HG02571 (cell line): ENCODE measurements around the gene FXR2.
"Not testable (repeated sequence)": the region's sequence is repeated elsewhere in the genome, so short reads cannot be mapped to it uniquely, and the experiment has no call there.

Experiments used
- ATAC-seq: cut with Tn5 transposase; IDR thresholded peaks from one replicate; pipeline ENCODE4 v1.9.1; 2021; ENCODE audit warnings: mild to moderate bottlenecking, moderate library complexity; ENCODE audit not compliant: unreplicated experiment

Gene FXR2

DNA sequence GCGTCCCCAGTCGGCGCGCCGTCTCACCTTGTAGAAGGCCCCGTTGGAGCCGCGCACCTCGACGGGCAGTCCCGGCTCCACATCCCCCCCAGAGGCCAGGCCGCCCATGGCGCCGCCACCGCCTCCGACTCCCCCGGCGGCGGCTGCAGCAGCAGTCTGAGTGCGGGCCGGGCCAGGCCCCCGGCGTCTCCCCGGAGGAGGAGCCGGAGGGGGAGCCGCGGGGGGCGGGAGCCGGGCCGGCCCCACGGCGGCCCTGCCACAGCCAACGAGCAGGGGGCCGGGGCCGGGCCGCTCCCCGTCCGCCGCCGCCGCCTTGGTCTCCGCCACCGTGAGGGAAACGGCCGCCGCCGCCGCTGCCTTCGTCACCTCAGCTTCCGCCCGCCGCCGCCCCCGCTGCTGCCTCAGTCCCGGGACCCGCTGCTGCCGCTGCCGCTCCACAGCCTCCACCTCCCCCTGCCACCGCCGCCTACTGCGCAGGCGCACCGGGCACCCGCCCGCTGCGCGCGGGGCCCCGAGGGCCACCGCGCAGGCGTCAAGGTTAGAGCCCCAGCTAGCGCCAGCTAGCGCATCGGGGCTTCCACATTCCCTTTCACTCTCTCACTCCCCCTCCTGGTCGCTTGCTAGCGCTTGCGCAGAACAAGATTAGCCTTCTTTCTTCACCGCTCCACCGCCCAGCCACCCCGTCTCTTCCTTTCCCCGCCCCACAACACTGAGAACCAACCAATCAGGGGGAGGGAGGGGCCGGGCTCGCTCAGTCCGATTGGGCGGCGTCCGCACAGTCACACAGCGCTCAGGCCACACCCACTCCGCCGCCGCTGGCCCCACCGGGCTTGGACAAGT, at the start of gene FXR2:
Gene FXR2 (minus strand): TSS at position 473 of the 840 bp plus-strand sequence. CDS start 365 bp downstream, at position 108.
- ATAC-seq: peak; percentile 89

DNA sequence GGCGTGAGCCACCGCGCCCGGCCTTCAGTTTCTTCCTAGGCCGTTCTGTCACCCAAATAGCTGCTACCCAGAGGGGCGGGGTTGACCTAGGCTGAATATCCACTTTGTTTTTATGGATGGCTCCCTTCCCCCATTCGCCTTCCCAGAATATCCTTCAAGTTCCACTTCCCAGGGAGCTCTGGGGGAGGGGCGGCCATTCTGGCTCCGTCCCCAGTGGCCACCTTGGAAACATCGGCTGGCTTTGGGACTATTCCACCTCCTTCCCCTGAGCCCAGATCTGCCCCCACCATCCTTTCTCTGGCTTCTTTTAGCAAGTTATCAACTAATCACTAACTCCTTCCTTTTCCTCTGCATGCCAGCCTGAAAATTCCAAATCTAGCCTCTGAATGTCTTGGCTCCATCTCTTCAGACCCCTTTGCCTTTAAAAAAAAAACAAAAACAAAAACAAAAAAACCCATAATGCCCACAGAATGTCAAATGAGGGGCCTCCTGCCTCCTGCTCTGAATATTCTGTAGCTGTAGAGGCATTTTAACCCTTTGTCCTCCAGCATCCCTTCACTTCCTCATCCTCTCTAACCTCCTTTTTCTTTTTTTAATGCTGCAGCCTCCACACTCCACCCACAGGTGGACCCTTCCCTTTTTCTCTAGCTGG, 42.4 kb upstream of the FXR2 start:
- ATAC-seq: no peak

DNA sequence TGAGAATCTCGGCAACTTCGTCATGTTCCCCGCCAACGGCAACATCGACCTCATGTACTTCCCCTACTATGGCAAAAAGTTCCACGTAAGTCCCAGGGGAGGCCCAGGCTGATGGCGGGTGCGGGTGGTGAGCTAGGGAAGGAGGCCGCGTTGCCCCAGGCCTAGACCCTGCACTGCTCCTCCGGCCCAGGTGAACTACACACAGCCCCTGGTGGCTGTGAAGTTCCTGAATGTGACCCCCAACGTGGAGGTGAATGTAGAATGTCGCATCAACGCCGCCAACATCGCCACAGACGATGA, 40.8 kb upstream of the FXR2 start:
- ATAC-seq: no peak

DNA sequence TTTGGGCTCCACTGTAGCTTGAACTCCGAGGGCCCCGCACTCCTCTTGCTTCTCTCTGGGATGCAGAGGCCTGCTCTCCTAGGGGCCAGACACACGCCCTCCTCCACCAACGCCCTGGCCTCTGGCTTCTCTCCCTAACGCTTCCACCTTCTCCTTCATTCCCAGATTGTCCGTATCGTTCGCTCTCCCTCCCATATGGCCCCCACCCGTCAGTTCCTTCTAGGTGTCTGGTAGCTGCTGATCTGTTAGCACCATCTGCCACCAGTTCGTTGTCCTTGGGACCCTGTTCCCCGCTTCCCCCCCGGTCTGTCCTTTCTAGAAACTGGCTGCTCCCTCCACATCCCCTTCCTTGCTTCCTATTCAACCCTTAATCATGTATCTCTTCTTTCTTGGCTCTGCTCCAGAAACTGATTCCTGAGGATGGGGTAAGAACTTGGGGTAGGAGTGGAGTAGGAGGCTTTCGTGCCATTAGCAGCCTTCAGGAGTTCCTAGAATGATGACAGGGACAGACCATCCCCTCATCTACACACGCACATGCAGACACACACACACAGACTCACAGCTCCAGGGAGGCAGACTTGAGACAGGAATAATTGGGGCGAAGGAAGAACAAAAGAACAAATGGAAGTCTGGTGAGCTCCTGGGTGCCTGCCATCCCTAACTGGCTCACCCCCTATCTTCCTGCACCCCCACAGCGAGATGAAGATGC, 40.3 kb upstream of the FXR2 start:
- ATAC-seq: no peak

DNA sequence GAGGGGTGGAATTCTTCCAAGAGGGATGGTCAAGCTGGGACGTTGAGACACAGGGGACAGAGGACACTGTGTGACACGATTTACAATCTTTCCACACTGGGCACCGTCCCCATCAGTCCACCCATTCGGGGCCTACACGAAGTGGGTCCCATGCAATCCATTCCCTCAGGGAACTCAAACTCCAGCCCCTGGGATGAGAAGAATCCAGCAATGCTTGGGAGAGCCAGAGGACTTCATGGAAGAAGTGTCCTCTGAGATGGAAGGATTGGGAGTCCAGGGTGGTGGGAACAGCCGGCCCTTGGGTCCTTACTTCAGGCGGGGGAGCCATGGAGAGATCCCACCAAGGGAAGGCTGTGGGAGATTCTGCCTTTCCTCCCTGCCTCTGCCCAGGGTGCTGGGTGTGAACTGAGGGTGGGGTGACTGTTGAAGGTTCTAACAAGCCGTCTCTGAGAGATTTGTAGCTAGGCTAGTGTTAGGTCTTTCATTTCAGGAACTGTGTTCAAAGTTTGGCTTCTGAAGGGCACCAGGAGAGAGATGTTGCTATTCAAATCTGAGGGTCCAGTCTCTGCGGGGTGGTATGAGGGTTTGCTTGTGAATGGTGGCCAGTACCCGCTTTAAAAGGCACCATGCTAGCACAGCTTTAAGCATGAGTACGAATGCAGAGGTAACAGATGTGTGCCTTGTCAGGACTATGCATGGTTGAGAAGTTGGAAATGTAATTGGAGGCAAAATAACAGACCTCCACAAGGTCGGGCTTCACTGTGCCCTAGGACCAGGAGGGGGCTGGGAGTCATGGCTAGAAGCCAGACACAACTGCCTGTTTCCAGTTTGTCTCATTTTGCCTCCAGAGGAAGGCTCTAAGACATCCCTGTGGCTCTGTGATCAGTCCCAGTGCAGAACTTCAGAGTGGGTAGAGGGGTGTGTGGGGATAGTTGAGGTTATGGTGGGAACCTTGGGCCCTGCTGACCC, 38.0 kb upstream of the FXR2 start:
- no peak for ATAC-seq

DNA sequence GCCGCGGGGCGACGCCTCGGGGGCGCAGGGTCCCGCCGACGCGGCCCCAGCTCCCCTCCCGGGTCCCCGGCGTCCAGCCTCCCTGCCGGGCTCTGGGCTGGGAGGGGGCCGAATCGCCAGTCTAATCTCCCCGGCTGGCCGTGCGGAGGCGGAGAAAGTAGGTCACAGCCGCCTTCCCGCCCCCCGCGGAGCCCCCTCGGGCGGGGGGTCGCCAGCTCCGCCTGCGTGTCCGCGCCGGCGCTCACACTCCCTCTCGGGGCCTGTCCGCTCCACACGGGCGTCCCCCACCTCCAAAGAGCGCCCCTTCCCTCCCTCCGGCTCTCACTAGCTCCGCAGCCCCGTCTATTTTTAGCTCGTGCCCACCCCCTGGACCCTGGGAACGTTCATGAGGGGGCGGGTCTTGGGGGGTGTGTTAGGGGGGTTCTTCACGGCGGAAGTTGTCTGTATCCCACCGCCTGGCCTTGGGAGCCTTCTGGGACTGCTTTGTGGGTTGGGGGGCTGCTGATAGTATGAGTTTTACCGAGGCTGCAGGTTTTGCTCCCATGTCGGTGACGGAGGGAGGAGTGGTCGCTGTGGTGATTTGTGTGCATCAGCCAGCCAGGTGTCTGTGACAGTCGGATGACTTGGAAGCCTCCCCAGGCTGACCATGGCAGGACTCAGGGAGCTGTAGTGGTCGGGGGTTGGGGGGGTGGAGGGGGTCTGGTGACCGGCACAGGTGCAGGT, 37.1 kb upstream of the FXR2 start:
- no peak for ATAC-seq

DNA sequence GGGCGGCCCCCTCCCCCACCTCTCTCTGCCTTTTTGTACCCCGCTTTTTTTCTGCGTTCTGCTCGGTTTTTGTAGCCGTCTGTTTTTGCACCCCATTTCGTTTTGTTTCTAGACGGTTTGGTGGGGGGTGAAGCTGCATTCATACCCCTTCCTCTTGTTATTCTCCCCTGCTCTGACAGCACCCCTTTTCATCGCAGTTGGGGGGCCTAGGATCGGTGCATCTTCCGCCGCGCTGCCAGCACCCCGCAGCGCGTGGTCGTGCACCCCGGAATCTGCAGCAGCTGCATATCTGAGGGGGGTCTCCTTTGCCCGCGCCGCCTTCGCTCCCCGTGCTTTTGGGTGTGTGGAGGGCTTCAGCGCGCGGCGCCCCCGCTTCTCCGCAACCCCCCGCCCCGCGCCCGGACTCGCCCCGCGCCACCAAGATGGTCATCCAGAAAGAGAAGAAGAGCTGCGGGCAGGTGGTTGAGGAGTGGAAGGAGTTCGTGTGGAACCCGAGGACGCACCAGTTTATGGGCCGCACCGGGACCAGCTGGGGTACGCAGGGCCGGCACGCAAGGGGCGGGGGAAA, 36.5 kb upstream of the FXR2 start:
- no peak for ATAC-seq

DNA sequence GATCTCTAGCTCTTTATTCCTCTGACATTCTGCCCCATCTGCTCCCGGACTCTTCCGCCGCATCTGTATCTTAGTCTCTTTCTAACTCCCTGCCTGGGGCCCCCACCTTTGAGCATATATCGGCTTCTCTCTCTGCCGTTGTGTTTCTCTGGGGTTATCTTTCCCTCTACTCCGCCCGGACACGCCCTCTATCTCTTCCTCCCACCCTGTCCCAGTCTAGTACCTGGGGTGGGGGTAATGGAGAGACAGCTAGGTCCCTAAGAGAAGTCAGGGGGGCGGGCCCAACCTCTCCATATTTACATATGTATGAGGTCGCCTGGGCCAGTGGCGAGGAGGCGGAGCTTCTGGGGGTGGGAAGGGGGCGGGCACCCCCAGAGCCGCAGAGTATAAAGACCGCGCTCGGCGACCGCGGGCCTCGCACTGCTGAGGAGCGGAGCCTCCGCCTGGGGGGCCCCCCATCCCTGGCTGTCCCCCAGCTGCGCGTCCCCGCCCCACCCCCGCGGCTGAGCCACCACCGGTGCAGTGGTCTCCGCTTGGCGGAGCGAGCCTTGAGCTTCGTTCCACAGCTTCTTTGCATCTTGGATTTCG, 35.9 kb upstream of the FXR2 start, which contains the start of gene ATP1B2:
Gene ATP1B2 (plus strand): TSS at position 418 of the 588 bp plus-strand sequence. CDS start 593 bp downstream, outside the sequence.
- ATAC-seq: peak; percentile 55

DNA sequence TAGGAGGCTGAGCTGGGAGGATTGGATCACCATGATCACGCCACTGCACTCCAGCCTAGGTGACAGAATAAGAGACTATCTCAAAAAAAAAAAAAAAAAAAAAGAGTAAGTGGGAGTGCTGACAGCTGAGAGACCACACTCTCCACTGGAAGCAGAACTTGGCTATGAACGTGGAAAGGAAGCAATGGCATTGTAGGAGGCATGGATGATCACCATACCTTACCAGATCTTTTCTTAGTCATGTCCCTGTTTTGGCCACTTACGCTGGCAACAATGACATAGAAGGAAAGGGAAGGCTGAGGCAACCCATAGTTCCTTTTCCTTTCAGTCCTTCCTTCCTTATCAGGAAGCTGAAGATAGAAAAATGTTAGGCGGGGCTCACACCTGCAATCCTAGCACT, 32.3 kb upstream of the FXR2 start:
- ATAC-seq: no peak

DNA sequence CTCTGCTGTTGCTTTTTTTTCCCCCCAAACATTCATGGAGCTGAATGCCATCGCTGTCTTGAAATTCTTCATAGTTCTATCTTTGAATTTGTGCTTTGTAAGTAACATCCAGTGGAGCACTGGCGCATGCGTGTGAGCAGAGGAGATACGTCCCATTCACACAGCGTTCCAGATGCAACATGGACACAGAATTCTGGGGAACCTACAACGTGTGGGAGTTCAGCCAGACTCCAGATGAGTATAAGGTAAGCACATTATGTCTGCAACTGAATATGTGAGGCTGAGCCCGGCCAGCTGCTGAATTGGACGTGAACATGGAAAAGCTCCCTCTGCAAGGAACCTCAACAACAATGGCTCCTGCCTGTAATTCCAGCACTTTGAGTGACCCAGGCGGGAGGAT, 31.8 kb upstream of the FXR2 start:
- no peak for ATAC-seq

DNA sequence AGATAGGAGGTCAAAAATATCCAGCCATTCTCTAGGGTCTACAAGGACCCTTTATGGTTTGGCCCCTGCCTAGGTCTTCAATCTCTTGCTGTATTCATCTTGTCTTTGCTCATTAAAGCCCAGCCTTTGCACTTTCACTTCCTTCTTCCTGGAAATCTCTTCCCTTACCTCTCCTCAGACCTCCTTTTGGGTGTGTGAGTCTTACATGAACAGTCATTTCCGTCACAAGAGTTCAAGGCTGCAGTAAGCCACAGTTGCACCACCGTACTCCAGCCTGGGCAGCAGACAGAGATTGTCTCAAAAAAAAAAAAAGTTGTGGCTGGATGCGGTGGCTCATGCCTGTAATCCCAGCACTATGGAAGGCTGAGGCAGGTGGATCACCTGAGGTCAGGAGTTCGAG, 30.1 kb upstream of the FXR2 start:
- no peak for ATAC-seq

DNA sequence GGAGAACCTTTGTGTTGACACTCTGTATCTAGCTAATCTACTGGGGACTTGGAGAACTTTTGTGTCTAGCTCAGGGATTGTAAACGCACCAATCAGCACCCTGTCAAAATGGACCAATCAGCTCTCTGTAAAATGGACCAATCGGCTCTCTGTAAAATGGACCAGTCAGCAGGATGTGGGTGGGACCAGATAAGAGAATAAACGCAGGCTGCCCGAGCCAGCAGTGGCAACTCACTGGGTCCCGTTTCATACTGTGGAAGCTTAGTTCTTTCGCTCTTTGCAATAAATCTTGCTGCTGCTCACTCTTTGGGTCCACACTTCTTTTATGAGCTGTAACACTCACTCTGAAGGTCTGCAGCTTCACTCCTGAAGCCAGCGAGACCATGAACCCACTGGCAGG, 26.9 kb upstream of the FXR2 start:
- not testable (repeated sequence) for ATAC-seq

DNA sequence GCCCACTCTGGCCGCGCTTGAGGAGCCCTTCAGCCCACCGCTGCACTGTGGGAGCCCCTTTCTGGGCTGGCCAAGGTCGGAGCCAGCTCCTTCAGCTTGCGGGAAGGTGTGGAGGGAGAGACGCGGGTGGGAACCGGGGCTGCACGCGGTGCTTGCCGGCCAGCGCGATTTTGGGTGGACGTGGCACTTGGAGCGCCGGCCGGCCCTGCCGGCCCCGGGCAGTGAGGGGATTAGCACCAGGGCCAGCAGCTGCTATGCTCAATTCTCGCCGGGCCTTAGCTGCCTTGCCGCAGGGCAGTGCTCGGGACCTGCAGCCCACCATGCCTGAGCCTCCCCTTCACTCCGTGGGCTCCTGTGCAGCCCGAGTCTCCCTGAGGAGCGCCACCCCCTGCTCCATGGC, 26.1 kb upstream of the FXR2 start:
- no peak for ATAC-seq

DNA sequence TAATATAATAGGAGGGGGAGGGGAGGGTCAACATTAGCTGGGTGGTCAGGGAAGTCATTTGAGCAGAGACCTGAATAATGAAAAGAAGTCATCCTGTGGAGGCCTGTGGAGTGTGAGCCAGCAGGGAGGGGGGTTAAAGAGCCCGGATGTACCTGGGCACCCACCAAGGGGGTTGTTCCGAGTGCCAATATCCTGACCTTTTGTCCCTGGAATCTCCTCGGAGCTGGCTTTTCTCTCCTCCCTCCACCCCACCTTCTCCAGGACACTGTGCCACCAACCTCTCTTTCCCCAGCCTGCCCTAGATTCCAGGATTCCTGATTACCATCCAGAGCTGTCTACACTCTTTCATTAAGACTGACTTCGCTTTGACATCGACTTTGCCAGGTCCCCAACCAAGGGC, 21.5 kb upstream of the FXR2 start:
- ATAC-seq: no peak

DNA sequence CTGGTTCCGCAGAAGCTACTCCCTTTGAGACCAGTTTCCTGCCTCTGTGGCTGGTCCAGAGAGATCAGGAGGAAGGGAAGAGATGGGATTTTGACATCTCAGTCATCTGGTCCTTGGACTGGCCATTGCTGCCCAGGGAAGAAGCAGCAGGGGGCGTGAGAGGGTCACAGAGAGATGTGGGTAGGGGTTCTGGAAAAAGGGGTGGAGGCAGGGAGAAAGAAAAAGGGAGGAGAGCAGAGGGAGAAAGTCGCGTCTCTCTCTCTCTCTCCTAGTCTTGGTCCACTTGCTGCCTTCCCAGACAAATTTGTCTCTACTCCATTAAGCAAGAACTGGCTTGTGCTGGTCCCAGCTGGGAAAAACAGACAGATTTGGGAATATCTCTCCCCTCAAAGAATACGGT, 19.7 kb upstream of the FXR2 start:
- no peak for ATAC-seq

DNA sequence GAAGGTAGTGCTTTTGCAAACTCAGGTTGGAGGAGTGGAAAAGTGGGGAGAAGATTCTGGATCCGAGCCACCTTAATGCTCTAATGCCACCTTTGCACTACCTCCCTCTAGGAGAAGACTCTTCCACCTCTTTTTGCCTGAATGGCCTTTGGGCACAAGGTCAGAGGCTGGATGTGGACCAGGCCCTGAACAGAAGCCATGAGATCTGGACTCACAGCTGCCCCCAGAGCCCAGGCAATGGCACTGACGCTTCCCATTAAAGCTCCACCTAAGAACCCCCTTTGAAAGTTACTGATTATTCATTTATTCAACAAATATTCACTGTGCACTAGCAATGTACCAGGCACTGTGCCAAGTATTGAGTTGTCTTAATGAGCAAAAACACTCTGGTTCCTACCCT, 18.4 kb upstream of the FXR2 start:
- no peak for ATAC-seq

DNA sequence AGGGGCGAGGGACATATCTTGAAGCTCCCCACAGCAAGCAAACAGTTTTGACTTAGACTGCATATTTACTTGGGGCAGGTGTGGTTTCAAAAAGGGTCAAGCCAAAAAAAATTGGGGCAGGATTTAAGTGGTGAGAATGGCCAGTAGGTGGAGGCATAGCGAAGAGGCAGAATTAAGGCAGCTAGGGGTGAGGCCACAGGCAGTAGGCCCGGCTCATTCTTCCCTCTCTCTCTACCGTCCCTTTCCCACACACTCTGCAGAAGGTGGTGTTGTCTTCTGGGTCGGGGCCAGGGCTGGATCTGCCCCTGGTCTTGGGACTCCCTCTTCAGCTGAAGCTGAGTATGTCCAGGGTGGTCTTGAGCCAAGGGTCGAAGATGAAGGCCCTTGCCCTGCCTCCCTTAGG, 17.8 kb upstream of the FXR2 start:
- ATAC-seq: no peak

DNA sequence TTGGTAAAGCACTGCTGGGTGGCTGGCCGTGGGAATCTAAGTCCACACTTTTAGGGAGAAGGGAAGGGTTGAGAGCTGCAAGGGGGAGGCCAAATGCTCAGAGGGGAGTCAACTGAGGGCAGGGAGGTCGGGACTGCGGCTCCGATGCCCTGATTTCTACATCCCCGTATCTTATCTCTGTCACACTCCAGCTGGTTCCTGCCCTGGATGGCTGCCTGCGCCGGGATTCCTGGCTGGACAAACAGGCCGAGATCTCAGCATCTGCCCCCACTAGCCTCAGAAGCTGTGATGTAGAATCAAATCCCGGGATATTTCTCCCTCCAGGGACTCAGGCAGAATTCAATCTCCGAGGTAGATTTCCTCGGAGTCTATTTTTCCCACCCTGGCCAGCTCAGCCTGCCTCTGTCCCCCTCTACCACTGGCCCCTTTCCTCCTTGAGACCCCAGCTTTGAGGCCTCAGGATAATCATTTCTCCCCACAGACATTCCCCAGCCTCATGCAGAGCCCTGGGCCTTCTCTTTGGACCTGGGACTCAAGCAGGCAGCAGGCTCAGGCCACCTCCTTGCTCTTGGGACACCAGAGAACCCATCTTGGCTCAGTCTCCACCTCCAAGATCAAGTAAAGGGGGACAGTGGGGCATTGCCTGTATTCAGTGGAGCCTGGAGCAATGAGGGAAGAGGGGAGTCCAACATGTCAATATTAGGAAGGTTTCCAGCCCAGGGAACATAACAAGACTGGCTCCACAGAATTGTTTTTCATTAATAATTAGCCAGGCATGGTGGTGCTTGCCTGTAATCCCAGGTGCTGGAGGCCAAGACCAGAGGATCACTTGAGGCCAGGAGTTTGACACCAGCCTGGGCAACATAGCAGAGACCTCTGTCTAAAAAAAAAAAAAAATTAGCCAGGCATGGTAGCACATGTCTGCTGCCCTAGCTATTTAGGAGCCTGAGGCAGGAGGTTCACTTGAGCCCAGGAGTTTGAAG, 17.0 kb upstream of the FXR2 start:
- ATAC-seq: no peak
